CD14-positive monocyte (primary cell): ENCODE data around the gene MAD2L1BP. TPM values are rescaled to one million over a fixed set of nuclear protein-coding genes. Genes with fewer than 3 reads are reported as not detected.

ENCODE experiments used
- DNase-seq, 3 donors: peaks; one replicate each; pipeline ENCODE4 v3.0.0-alpha.2; 2011 to 2022
- H2AFZ ChIP-seq: 2 replicates; pipeline ENCODE4 v1.6.0; 2012; ENCODE audit warnings: mild to moderate bottlenecking, low read depth, low read length, inconsistent platforms; ENCODE audit not compliant: insufficient read depth, poor library complexity, severe bottlenecking
- H3K27ac ChIP-seq, 2 donors: 1 replicate in 1 of 2; 2 replicates in 1 of 2; pipeline ENCODE4 v1.5.1; 2012 to 2013; ENCODE audit warnings: low read length in 2 of 2, control low read depth in 1 of 2, inconsistent platforms in 1 of 2, low read depth in 1 of 2, mild to moderate bottlenecking in 1 of 2
- H3K27me3 ChIP-seq, 2 donors: one replicate each; pipeline versions ENCODE4 v1.6.0 to v1.6.1; 2011 to 2013; ENCODE audit warnings: low read length in 2 of 2; ENCODE audit not compliant: control insufficient read depth in 2 of 2, insufficient read depth in 2 of 2
- H3K36me3 ChIP-seq, 2 donors: replicated peaks in 1 of 2; 1 replicate in 1 of 2; 2 replicates in 1 of 2; pipeline versions ENCODE4 v1.5.1 to v1.6.1; 2012 to 2013; ENCODE audit warnings: low read length in 2 of 2, control low read depth in 1 of 2, inconsistent platforms in 1 of 2, mild to moderate bottlenecking in 1 of 2; ENCODE audit not compliant: insufficient read depth in 2 of 2, control insufficient read depth in 1 of 2
- H3K4me1 ChIP-seq, 2 donors: 1 replicate in 1 of 2; 2 replicates in 1 of 2; pipeline versions ENCODE4 v1.5.1 to v1.6.1; 2012 to 2013; ENCODE audit warnings: low read length in 2 of 2, control low read depth in 1 of 2, inconsistent platforms in 1 of 2, mild to moderate bottlenecking in 1 of 2, moderate library complexity in 1 of 2; ENCODE audit not compliant: insufficient read depth in 2 of 2, control insufficient read depth in 1 of 2
- H3K4me2 ChIP-seq: replicated peaks from 2 replicates; pipeline ENCODE3; 2012; ENCODE audit warnings: low read length, moderate library complexity, mild to moderate bottlenecking; ENCODE audit not compliant: poor library complexity, severe bottlenecking; ENCODE audit errors: extremely low read depth
- H3K4me3 ChIP-seq, 3 experiments: fragments of 200-600 bp in 1 of 3; sonication (generic) in 1 of 3; replicated peaks in 1 of 3; 1 replicate in 2 of 3; 2 replicates in 1 of 3; pipeline ENCODE4 v1.5.1; 2011 to 2013; ENCODE audit warnings: low read length in 3 of 3, mild to moderate bottlenecking in 3 of 3, control low read depth in 2 of 3, low read depth in 2 of 3, inconsistent platforms in 1 of 3, moderate library complexity in 1 of 3
- H3K79me2 ChIP-seq: 2 replicates; pipeline ENCODE4 v1.6.0; 2012; ENCODE audit warnings: mild to moderate bottlenecking, control low read depth, inconsistent platforms, low read length, moderate library complexity; ENCODE audit not compliant: insufficient read depth
- H3K9ac ChIP-seq: 2 replicates; pipeline ENCODE4 v1.6.0; 2017; ENCODE audit warnings: low read length, mild to moderate bottlenecking; ENCODE audit not compliant: insufficient read depth, poor library complexity, severe bottlenecking
- H3K9me3 ChIP-seq, 2 donors: replicated peaks in 1 of 2; 1 replicate in 1 of 2; 2 replicates in 1 of 2; pipeline versions ENCODE4 v1.5.1 to v1.6.1; 2012 to 2013; ENCODE audit warnings: low read length in 2 of 2, control low read depth in 1 of 2; ENCODE audit not compliant: control insufficient read depth in 1 of 2, insufficient read depth in 1 of 2
- H4K20me1 ChIP-seq: 2 replicates; pipeline ENCODE4 v1.6.0; 2012; ENCODE audit warnings: mild to moderate bottlenecking, low read length, control low read depth, moderate library complexity; ENCODE audit not compliant: insufficient read depth
- H3K27ac Mint-ChIP-seq, 7 donors: one replicate each; pipeline ENCODE4 v1.8.0; 2020; ENCODE audit warnings: mild to moderate bottlenecking in 7 of 7, mixed read lengths in 7 of 7, moderate library complexity in 6 of 7, inconsistent platforms in 2 of 7
- H3K27me3 Mint-ChIP-seq, 3 donors: one replicate each; pipeline ENCODE4 v1.8.0; 2021 to 2022; ENCODE audit warnings: low read depth in 3 of 3, mild to moderate bottlenecking in 3 of 3, mixed read lengths in 3 of 3, moderate library complexity in 3 of 3, inconsistent platforms in 1 of 3
- H3K36me3 Mint-ChIP-seq, 2 donors: one replicate each; pipeline ENCODE4 v1.8.0; 2020; ENCODE audit warnings: mixed read lengths in 2 of 2, inconsistent platforms in 1 of 2, mild to moderate bottlenecking in 1 of 2
- H3K4me1 Mint-ChIP-seq: one replicate; pipeline ENCODE4 v1.8.0; 2020; ENCODE audit warnings: mild to moderate bottlenecking, mixed read lengths
- H3K4me3 Mint-ChIP-seq, 2 donors: one replicate each; pipeline ENCODE4 v1.8.0; 2020; ENCODE audit warnings: mild to moderate bottlenecking in 2 of 2, mixed read lengths in 2 of 2, moderate library complexity in 1 of 2
- H3K9me3 Mint-ChIP-seq, 7 donors: one replicate each; pipeline ENCODE4 v1.8.0; 2020 to 2022; ENCODE audit warnings: mixed read lengths in 7 of 7, mild to moderate bottlenecking in 6 of 7, moderate library complexity in 6 of 7, inconsistent platforms in 2 of 7
- WGBS: methylation state at CpG from one replicate; pipeline ENCODE4 v1.1.5; 2013; ENCODE audit warnings: missing lambda C conversion rate; ENCODE audit not compliant: insufficient coverage; 5-methylcytosine and 5-hydroxymethylcytosine counted together
- intact Hi-C, 2 donors: fragments of 100-400 bp; cut with micrococcal nuclease; formaldehyde crosslinking; loops; one replicate each; pipeline versions ENCODE4 v1.15.0 to v1.15.1; 2023
- polyA plus RNA-seq, 3 donors: library from polyadenylated mRNA; depleted of rRNA in 1 of 3; unstranded in 2 of 3; stranded (reverse) in 1 of 3; fragments of 300-500 nt in 2 of 3; fragments of >200 nt in 1 of 3; fragmentation: Illumina TruSeq in 2 of 3; gene quantifications; 1 replicate in 2 of 3; 2 replicates in 1 of 3; pipeline ENCODE4 v1.2.3, GENCODE V29; 2012 to 2021
- TF ChIP-seq, protein P1 (sequence below): fragments of 200-600 bp; IDR thresholded peaks from one replicate; pipeline ENCODE4 v1.8.0; 2022; ENCODE audit warnings: antibody characterized with exemption, mild to moderate bottlenecking

Gene MAD2L1BP
- polyA plus RNA-seq, 3 donors: 17.3 to 33.5 (median 26.5) TPM

DNA sequence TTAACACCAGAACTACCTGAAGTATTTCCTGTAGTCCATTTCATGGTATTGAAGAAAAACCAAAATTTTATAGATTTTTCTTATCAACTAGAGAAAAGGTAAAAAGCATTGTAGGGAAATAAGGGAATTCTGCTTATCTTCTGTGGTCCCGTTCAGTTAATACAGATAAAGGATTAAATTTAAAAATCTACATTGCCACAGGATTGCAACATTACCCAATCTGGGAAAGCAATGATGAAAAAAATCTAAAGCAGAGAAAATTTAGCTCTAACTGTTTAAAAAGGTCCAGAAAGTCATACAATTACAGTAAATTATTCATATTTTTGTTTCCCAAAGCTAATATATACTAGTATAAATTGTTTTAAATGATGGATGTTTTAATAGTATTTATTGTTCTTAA is 41.7 kb upstream of the MAD2L1BP start:
- Mint-ChIP-seq H3K9me3 (peaks cover 0 to 2% (median 0%) of the 10 kb centered on the region in 7 donors), H3K4me1 (no peaks in the 10 kb centered on the region), H3K27ac (no peak overlapping the region), H3K4me3 (no peak overlapping the region), H3K27me3 (no peaks in the 10 kb centered on the region), H3K36me3 (peaks cover 27 to 61% of the 10 kb centered on the region in 2 donors)
- Histone ChIP-seq H3K4me3 (no peak overlapping the region), H3K27ac (no peak overlapping the region), H3K9me3 (no peaks in the 10 kb centered on the region), H4K20me1 (no peaks in the 10 kb centered on the region), H3K79me2 (peaks cover 4% of the 10 kb centered on the region), H2AFZ (no peak overlapping the region), H3K4me2 (no peak overlapping the region), H3K9ac (no peak overlapping the region), H3K27me3 (no peaks in the 10 kb centered on the region), H3K4me1 (no peaks in the 10 kb centered on the region), H3K36me3 (peaks cover 31 to 62% of the 10 kb centered on the region in 2 donors)
- intact Hi-C loops: no loop called here
- DNase-seq: no peak
- TF ChIP-seq, protein P1, sequence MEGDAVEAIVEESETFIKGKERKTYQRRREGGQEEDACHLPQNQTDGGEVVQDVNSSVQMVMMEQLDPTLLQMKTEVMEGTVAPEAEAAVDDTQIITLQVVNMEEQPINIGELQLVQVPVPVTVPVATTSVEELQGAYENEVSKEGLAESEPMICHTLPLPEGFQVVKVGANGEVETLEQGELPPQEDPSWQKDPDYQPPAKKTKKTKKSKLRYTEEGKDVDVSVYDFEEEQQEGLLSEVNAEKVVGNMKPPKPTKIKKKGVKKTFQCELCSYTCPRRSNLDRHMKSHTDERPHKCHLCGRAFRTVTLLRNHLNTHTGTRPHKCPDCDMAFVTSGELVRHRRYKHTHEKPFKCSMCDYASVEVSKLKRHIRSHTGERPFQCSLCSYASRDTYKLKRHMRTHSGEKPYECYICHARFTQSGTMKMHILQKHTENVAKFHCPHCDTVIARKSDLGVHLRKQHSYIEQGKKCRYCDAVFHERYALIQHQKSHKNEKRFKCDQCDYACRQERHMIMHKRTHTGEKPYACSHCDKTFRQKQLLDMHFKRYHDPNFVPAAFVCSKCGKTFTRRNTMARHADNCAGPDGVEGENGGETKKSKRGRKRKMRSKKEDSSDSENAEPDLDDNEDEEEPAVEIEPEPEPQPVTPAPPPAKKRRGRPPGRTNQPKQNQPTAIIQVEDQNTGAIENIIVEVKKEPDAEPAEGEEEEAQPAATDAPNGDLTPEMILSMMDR: no peak
- WGBS: no CpG with 5 or more reads among the region's 1 CpG

DNA sequence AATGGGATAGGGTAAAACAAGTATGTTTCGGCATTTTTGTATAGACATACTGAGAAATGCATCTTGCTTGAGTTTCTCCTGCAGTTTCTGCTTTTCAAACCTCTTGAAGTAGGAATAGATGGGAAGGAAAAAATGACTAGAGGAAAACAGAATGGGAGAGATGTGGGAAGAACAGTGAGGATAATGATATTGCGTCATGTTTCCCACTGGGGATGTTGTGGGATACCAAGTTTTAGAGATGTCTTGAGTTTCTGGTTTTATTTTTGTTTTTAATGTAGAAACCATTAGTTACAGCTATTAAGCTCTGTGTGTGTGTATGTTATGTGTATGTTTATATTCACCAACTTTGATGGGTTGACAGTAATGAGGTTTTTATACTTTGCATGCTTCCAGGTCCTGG is 35.0 kb upstream of the MAD2L1BP start:
- Histone ChIP-seq H2AFZ (no peak overlapping the region), H3K4me1 (no peaks in the 10 kb centered on the region), H3K9me3 (no peaks in the 10 kb centered on the region), H3K79me2 (no peaks in the 10 kb centered on the region), H3K4me2 (no peak overlapping the region), H4K20me1 (no peaks in the 10 kb centered on the region), H3K9ac (no peak overlapping the region), H3K27ac (no peak overlapping the region), H3K36me3 (peaks cover 49 to 75% of the 10 kb centered on the region in 2 donors), H3K27me3 (no peaks in the 10 kb centered on the region), H3K4me3 (no peak overlapping the region)
- Mint-ChIP-seq H3K27me3 (no peaks in the 10 kb centered on the region), H3K9me3 (peaks cover 0 to 2% (median 0%) of the 10 kb centered on the region in 7 donors), H3K27ac (no peak overlapping the region), H3K4me3 (no peak overlapping the region), H3K36me3 (peaks cover 46 to 83% of the 10 kb centered on the region in 2 donors), H3K4me1 (no peaks in the 10 kb centered on the region)
- 100% methylated on average over 2 of the region's 2 CpGs for WGBS
- TF ChIP-seq, protein P1: no peak
- DNase-seq: no peak
- intact Hi-C loops: no loop called here
